Measurements from ENCODE around the gene CAMK2A. TPM values are rescaled to one million over a fixed set of nuclear protein-coding genes. Genes with fewer than 3 reads are reported as not detected.

CAMK2A gene
- total RNA-seq, 3 donors from 2014 or later (not counting 1 experiment from before 2014, with no cell fraction given), result 0.38 TPM; not detected in 2

DNA sequence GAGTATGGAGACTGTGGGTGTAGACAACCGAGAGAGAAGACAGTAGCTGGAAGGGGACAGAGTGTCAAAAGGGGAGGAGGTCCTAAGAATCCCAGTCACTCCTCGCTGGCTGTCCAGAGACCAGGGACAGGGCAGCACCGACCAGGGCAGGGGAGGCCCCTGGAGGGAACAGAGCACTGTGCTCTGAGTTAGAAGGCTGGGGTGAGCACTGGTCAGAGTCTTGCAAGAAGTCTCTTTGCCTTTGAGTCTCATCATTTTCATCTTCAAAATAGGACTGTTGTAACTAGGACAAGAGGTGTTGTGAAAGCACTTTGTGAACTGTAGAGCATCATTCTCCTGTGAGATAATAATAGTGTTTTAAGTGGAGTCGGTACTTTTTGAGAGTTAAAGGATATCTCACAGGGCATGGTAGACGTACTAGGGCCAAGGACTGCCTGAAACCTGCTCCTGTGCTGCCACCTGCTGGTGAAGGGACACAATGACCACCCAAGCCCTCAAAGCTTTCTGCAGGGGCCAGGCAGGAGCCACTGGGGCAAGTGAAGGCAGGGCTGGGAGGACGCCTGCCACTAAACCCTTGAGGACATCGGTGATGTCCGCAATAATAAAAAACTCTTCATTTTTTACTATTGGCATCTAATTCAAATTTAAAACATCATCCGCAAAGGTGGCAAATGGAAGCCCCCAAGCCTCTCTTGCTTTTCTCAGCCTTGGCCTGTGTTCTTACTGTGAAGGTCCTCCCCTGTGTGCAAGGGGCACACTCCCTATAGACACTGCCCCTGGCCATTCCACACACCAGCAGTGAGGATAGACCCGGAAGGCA, 71.5 kb downstream of the CAMK2A start:
- H3K4me3 ChIP-seq (ENCODE audit: low read length), result no peak overlapping the region
- no peaks in the 10 kb centered on the region for H3K36me3 ChIP-seq (ENCODE audit: control insufficient read depth, insufficient read depth, low read length)
- peaks cover 2% of the 10 kb centered on the region for H3K27me3 ChIP-seq (ENCODE audit: control insufficient read depth, insufficient read depth, low read length)
- intact Hi-C loops (cut with micrococcal nuclease), result loop anchor here (1.0 kb wide), 3 partner anchors 57 to 384 kb away; no protein-coding TSS in a partner anchor
- 39% methylated on average over 10 of the region's 10 CpGs for WGBS (ENCODE audit: insufficient coverage)
- H3K27ac ChIP-seq (ENCODE audit: low read length), result no peak overlapping the region
- Mint-ChIP-seq H3K4me3 (no peak overlapping the region), H3K4me1 (peaks cover 0 to 9% of the 10 kb centered on the region in 2 donors), H3K27ac (no peak overlapping the region), H3K36me3 (no peaks in the 10 kb centered on the region), H3K27me3 (ENCODE audit: low read depth in 2 of 2) (peaks cover 0 to 24% of the 10 kb centered on the region in 2 donors), H3K9me3 (no peaks in the 10 kb centered on the region)
- DNase-seq, result peak; percentile 79 to 89
- peak; percentile 88 to 99 (median 99) for ATAC-seq
- H3K4me1 ChIP-seq (ENCODE audit: control insufficient read depth, insufficient read depth, low read length), result no peaks in the 10 kb centered on the region
- TF ChIP-seq, protein P1, sequence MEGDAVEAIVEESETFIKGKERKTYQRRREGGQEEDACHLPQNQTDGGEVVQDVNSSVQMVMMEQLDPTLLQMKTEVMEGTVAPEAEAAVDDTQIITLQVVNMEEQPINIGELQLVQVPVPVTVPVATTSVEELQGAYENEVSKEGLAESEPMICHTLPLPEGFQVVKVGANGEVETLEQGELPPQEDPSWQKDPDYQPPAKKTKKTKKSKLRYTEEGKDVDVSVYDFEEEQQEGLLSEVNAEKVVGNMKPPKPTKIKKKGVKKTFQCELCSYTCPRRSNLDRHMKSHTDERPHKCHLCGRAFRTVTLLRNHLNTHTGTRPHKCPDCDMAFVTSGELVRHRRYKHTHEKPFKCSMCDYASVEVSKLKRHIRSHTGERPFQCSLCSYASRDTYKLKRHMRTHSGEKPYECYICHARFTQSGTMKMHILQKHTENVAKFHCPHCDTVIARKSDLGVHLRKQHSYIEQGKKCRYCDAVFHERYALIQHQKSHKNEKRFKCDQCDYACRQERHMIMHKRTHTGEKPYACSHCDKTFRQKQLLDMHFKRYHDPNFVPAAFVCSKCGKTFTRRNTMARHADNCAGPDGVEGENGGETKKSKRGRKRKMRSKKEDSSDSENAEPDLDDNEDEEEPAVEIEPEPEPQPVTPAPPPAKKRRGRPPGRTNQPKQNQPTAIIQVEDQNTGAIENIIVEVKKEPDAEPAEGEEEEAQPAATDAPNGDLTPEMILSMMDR (IDR thresholded peaks at IDR 0.05), result peak; percentile 96
- no peaks in the 10 kb centered on the region for H3K9me3 ChIP-seq (ENCODE audit: control insufficient read depth, insufficient read depth, low read length)

DNA sequence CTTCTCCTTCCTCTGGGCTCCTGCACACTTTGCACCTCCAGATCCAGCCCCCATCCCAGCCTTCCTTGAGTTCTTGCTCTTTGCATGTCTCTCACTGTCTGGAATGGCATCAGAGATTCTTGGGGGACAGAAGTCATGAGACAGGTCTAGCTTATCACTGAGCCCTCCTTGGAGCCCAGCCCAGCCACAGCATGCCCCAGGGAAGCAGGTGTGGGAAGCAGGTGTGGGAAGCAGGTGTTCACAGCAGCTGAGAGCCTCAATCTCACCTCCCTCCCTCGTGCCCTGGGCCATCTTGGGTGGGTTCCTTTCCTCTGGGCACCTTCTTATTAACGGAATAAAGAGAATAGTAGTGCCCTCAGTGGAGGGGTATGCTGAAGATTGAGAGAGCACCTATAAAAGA, 72.5 kb downstream of the CAMK2A start:
- Histone ChIP-seq H3K36me3 (ENCODE audit: control insufficient read depth, insufficient read depth, low read length) (no peaks in the 10 kb centered on the region), H3K4me3 (ENCODE audit: low read length) (no peak overlapping the region), H3K9me3 (ENCODE audit: control insufficient read depth, insufficient read depth, low read length) (no peaks in the 10 kb centered on the region), H3K27me3 (ENCODE audit: control insufficient read depth, insufficient read depth, low read length) (peaks cover 2% of the 10 kb centered on the region), H3K27ac (ENCODE audit: low read length) (no peak overlapping the region), H3K4me1 (ENCODE audit: control insufficient read depth, insufficient read depth, low read length) (no peaks in the 10 kb centered on the region)
- 61% methylated on average over 2 of the region's 2 CpGs for WGBS (ENCODE audit: insufficient coverage)
- Mint-ChIP-seq H3K9me3 (no peaks in the 10 kb centered on the region), H3K4me3 (no peak overlapping the region), H3K36me3 (no peaks in the 10 kb centered on the region), H3K4me1 (peaks cover 0 to 9% of the 10 kb centered on the region in 2 donors), H3K27ac (no peak overlapping the region), H3K27me3 (ENCODE audit: low read depth in 2 of 2) (peaks cover 3 to 27% of the 10 kb centered on the region in 2 donors)
- ATAC-seq (no peak), DNase-seq (no peak)
- TF ChIP-seq, protein P1 (IDR thresholded peaks at IDR 0.05), result no peak
- intact Hi-C loops (cut with micrococcal nuclease), result no loop called here

DNA sequence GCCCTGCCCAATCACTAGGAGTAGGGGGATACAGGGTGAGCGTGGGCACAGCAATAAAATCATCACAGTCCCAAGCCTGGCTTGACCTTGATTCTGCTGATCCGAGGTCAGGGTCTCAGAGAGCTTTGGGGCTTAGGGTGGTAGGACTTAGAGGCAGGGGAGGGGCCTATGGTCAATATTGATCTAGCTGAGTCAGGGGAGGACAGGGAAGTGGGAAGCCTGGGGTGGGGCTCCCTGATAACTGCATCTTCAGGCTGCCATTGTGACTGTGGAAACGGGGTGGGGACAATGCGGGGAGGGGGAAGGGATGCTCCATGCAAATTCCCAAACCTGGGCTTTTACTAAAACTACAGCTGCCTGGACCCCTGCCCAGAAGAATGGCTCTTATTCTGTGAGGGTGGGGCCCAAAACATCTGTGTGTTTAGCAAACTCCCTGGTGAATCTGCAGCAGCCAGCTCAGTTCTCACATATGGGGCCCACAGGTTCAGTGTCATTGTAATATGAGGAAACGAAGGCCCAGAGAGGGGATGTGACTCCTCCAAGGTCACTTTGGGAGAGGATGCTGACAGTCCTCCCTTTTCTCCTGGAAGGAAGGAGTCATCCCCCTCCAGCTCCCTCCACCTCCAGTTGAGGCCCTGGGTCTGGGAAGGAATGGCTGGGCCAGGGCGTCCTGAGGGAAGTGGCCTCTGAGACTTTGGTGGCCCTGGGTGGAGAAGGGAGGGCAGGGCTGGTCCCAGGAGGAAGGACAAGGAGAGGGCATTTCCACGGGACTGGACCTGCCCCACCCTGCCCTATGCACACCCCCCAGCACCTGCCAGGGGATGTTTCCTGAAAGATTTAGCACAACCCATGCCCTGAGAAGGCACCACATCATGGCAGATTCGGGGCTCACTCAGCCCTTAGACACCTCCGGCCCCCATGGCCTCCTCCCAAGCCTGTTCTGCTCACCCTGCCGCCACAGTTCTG, 73.3 kb downstream of the CAMK2A start:
- H3K4me1 ChIP-seq (ENCODE audit: control insufficient read depth, insufficient read depth, low read length), result no peaks in the 10 kb centered on the region
- Mint-ChIP-seq H3K27ac (no peak overlapping the region), H3K9me3 (no peaks in the 10 kb centered on the region), H3K27me3 (ENCODE audit: low read depth in 2 of 2) (peaks cover 4 to 30% of the 10 kb centered on the region in 2 donors), H3K4me1 (peaks cover 0 to 9% of the 10 kb centered on the region in 2 donors), H3K36me3 (no peaks in the 10 kb centered on the region), H3K4me3 (no peak overlapping the region)
- peaks cover 2% of the 10 kb centered on the region for H3K27me3 ChIP-seq (ENCODE audit: control insufficient read depth, insufficient read depth, low read length)
- no peaks in the 10 kb centered on the region for H3K9me3 ChIP-seq (ENCODE audit: control insufficient read depth, insufficient read depth, low read length)
- ATAC-seq, result no peak
- intact Hi-C loops (cut with micrococcal nuclease), result no loop called here
- no peak for DNase-seq
- no peaks in the 10 kb centered on the region for H3K36me3 ChIP-seq (ENCODE audit: control insufficient read depth, insufficient read depth, low read length)
- no peak overlapping the region for H3K4me3 ChIP-seq (ENCODE audit: low read length)
- H3K27ac ChIP-seq (ENCODE audit: low read length), result no peak overlapping the region
- 76% methylated on average over 9 of the region's 10 CpGs for WGBS (ENCODE audit: insufficient coverage)
- TF ChIP-seq, protein P1 (IDR thresholded peaks at IDR 0.05), result no peak
